Measurements from ENCODE around the gene DNAH17.

The DNAH17 gene

DNA sequence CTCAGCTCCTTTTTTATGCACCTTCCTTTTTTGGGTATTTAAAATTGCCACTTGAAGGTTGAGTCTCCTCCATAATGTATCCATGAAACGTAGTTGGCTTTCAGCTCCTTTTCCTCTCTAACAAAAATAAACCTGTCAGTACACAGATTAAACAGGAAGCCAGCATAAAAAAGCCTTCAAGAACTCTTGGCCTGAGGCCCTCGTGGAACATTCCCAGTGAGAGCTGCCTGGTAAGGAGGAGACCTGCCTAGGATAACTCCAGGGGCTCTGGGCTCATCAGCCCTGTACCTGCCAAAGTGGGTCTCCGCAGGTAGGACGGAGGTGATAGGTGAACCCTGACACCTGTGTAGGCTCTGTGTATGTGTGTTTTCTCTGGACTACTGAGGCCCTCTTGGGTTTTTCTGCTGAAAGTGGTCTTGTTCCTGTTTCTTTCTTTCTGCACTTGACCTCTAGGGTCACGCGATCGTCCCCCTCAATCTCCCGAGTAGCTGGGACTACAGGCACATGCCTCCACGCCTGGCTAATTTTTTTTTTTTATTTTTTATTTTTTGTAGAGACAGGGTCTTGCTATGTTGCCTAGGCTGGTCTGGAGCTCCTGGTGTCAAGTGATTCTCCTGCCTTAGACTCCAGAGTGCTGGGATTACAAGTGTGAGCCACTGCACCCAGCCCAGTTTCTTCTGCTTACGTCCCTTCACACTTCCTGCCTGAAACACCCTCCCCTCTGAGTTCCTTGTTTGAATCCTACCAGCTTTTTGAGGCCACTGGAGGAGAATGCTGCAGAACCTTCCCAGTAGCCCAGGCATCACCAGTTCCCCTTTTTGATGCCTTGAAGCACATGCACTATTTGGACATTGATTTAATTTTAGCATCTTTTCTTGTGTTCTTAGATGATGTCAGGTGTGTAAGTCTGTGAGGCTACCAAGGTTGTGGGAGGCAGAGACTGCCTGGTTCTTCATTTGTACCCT is 188.9 kb downstream of the DNAH17 start:
- no peak for DNase-seq

DNA sequence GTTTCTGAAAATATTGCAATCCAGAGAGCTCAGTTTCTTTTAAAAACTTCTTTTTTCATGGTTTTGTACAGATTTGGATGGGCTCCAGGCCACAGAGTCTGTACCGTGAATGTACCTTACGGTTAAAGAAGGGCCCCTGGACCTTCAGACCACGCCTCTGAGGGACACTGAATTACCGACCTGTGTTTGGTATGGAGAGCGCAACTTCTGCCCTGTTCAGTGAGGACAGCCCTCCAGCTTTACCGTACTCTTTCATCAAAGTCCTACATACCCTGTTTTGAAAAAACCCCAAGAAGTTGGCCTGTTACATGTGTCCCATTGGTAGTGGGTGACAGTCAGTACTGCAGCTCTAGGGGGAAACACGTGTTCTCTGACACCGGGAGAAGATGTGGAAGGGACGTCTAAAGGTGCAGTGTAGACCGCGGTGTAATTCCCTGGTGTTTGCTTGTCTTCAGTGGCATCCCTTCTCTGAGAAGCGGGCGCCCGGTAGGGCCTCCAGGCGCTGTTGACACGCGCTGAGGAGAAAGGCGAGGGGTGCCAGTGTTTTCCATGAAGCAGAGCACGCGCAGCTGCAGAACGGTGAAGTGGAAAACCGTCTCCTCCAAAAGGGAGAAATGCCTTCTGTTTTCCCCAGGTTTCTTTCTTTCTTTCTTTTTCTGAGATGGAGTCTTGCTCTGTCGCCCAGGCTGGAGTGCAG is 192.6 kb downstream of the DNAH17 start:
- DNase-seq: no peak

DNA sequence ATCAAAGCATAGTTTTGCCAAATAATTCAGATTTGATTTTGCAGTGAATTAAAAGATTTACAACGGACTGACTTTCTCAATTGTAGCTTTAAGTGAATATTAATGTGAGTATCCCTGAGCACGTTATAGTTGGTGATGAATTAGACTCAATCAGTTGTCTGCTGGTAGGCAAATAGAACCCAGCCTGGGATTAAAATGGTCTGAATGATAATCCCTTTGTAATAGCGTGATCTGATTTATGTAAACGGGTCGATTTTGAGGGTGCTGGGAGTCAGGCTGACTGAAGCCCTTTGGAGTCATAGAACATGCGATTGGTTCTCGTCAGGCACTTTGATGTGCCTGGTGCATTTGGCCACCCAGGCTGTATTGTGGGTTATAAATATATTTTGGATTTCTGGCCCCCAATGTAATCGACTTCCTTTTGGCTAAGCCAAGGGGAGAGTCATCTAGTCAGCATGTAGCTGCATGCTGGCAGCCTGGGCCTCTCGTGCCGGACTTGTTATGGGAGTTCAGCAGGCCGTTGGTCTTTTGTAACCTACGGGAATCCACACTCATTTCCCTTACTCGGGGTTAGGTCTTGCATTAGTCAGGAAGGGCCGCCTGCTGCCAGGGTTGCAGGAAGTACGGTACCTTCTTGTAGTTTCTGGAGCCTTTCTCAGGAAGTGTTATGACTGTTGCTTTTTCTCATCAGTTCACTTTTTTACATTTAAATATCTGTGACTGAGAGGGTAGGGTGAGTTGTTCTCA is 193.3 kb downstream of the DNAH17 start:
- DNase-seq: peak; percentile 39

DNA sequence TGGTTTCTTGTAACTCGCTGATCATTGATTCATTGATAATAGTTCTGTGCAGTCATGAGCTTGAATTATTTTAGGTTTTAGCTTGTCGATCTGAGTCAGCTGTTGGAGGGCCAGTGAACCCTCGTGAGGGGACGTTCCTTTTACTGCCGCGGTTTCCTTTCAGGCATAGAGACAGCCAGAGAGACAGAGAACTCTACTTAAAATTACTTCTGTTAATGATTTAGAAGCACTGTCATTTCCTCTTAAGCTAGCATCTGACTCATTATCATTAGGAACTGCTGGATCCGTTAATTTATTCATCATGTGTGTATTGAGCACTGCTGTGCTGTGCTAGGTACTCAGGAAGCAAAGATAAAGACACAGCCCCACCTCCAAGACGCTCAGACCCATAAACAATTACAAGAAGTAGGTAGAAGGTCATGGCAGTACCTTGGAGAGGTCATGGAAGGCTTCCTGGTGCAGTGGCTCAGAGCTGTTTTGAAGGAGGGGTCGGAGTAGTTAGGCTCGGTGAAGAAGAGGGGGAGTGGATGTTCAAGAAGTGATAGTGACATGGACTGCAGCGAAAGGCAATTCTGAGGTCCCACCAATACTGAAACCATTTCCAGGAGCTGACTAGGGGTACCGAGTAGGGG is 195.5 kb downstream of the DNAH17 start:
- DNase-seq: peak; percentile 37

DNA sequence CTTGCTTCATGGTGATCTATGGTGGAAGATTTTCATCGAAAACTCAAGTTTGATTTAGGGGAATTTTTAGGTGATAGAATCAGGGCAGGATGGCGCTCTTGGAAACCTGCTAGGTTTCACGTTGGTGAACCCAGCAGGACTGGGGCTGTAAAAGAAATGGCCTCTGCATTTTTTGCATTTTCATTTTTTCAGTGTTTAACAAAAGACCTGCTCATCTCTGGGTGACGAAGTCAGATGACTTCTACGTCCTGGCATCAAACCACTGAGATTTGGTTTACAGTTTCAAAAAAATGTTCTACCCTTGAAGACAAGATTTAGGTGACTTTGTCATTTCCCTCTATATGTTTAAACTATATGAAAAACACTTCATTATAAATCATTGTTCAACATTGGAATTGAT is 196.8 kb downstream of the DNAH17 start:
- DNase-seq: no peak

DNA sequence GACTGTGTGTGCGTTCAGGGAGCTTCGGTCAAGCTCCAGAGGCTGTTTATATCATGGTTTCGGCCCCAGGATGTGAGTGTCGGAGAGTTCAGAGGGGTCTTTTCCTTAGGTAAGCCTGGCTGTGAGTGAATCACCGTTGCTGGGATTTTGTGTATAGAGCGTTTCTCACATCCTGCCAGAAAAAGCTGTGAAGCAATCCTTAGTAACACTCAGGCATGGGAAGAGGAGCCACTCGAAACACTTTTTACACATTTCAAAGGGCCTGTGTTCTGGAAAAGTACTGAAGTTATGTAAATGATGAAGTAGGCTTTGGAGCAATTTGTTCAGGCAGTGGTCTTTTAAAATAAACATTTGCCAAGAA is 198.1 kb downstream of the DNAH17 start:
- DNase-seq: no peak

DNA sequence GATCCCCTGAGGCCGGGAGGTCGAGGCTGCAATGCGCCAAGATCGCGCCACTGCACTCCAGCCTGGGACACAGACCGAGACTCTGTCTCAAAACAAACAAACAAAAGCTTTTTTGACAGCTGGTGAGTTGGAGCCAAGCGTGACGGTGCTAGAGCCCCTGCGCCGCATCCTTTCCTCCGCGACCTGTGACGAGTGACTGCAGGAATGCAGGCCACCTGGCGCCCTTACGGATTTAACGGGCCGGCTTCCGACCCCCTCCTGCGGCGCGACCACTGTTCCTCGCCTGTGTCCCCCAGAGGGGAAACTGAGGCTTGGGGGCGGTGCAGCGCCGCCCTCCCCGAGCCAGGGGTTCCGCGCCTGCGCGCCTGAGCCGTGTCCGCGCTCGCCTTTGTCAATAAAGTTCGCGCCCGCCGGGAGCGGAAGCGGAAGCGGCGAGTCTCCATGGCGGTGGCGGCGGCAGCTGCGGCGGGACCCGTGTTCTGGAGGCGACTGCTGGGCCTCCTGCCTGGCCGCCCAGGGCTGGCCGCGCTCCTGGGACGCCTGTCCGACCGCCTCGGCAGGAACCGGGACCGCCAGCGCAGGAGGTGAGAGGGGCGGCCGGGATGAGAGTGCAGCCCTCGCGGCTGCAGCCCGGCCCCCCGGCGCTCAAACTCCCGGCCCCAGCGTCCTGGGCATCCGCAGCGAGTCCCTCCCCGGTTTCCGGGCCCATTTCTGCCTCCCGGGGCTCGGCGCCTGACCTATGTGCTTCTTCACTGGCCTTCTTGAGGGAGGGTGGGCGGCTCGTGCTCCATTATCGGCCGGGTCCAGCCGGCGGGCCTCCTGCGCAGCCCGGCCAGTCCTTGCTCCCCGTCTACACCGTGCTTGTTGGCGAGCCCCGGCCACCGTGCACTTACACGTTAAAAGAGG is 198.7 kb downstream of the DNAH17 start, which contains the start of gene PGS1:
PGS1 (plus strand) TSS at position 425 of the 906 bp plus-strand sequence; CDS start at position 442, 17 bp downstream.
- peak; percentile 85 for DNase-seq

DNA sequence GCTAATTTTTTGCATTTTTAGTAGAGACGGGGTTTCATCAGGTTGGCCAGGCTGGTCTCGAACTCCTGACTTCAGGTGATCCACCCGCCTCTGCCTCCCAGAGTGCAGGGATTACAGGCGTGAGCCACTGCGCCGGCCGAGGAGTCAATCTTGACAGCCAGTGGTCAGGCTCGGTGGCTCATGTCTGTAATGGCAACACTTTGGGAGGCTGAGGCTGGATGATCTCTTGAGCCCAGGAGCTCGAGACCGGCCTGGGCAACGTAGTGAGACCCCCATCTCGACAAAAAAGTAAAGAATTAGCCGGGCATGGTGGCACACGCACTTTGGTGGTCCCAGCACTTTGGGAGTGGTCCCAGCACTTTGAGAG is 199.4 kb downstream of the DNAH17 start:
- no peak for DNase-seq

DNA sequence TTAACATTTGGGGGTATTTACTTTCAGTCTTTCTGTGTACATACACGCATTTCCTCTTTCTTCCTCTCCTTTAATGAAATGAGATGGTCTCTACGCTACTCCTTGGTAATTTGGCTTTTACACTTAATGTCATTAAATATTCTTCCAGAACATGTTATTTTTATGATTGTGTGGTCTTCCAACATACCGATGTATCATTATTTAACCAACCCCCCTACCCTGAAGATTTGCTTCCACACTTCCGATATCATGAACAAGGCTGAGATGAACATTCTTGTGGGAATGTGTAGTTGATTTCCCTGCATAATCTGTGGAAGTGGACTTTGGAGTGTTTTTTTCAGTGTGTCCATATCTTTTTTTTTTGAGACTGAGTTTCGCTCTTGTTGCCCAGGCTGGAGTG is 201.0 kb downstream of the DNAH17 start:
- DNase-seq: no peak

DNA sequence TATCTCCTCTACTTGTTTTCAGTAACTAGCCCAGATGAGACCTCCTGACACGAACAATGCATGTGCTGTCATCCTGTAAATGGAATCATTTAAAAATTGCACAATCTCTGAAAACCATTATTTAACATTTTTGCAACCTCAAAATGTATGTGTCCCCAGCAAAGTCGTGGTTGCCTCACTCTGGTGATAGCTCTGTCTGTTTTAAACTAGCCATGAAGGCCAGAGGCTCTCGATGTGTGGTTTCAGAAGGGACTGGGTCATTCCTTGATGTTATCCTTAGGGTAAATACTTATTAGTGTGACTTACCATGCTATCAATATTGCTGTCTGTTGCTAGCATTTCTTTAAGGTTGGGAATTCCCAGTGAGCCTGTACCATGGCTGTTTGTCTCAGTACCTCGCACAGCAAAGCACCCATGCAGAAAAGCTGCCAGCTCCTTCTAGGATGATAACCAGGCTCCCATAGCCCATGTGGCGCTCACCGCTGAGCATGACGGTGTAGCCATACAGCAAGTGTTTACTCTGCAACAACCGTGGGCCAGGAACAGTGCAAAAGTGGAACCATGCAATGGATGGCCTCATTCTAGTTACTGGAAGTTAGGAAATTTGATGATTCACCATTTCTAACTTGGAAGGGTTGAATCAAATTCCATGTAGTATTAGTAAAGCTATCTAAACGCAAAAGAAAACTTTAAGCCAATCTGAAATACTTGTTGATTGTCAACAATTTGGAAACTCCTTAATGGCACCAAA is 201.6 kb downstream of the DNAH17 start:
- DNase-seq: no peak

DNA sequence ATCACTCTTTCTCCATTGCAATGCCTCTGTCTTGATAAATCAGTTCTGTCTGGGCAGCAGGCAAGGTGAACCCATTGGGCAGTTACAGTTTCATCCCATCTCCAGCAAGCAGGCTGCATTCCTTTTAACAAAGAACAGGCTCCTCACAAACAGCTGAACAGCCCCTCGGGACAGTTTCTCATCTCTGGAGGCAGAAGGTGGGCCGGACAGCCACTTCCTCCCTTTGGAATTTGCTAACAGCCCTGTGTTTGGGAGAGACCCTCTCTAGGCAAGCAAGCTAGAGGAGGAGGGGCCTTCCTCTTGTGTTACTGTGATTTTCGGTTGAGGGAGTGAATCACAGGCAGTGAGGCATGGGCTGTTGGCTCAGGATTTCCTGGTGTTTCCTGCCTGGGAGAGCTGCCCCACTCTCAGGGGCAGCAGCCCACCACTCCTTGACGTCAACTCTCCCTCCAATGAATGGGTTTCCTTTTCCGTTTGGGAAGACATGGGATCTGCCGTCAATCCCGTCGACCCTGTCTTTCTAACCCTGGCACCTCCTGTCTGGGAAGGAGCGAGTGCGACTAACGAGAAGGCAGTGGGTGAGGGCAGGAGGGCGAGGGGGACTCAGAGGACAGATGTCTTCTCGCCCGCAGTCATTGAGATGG is 202.4 kb downstream of the DNAH17 start:
- DNase-seq: no peak

DNA sequence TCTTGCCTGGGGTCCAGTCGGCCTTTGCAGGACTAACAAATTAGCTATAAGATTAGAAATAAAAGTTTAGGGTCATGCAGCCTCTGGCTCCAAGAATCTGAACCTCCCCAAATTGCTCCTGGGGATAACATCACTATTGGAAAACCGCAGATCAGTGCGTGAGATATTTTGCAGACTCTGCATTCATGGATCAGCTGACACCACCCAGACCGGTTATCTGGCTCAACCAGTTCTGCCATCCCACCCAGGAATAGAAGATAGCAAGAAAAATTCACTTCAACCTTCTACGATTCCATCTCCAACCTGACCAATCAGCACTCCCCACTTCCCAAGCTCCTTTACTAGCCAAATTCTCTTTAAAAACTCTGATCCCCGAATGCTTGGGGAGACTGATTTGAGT is 203.0 kb downstream of the DNAH17 start:
- no peak for DNase-seq

Data from activated T-cell treated with anti-CD3 and anti-CD28 coated beads, Interleukin-2, amount 50 U/mL, for 1 hour (primary cell).